ENCODE results near the gene PTGS2.

DNA sequence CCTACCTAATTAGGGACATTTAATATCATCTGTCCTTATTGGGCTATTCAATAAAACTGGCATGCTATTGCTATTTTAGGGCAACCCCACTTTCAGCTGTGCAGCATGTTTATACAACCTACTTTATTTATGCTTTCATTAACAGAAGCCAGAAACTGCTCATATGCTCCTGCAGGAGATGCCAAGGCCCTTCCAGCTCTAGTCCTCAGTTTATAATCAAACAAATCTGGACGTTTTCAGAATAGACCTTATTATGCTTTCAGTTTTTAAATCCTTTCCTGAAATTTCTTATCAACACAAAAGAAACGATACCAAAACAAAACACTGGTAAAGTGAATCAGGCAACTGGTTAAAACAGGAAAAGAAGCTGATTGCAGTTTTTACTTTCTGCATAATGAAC, 53.2 kb downstream of the PTGS2 start:
- TF ChIP-seq CTCF (conservative IDR thresholded peaks at IDR 0.05 in 1 of 2, IDR thresholded peaks at IDR 0.05 in 1 of 2; ENCODE audit: low read depth in 1 of 2, low read length in 2 of 2) (peak in 1 of 2 donors; percentile 14), EZH2 (IDR thresholded peaks at IDR 0.05; ENCODE audit: low read length, missing control alignments) (no peak)

All from fibroblast of lung (primary cell).